ENCODE results near the gene SPATA17.
A peak's percentile ranks its signal among the peaks of the same experiment; 100 is the strongest.

SPATA17 gene

DNA sequence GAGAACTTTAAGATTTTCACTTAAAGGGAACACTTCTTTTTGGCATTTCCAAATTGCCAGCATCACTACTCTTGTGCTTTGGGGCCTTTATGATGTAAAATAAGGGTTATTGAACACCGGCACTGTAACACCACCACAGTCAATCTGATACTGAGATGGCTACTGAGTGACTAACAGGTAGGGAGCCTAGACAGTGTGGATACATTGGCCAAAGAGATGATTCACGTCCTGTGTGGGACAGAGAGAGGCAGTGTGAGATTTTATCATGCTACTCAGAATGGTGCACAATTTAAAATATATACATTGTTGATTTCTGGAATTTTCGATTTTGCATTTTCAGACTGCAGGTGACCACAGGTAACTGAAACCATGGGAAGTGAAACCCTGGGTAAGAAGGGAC is 261.6 kb downstream of the SPATA17 start:
- Histone ChIP-seq H4K8ac (ENCODE audit: low read length) (no peak overlapping the region), H2AFZ (ENCODE audit: low read depth, low read length) (no peak overlapping the region), H3K4me2 (ENCODE audit: low read length, poor library complexity, severe bottlenecking) (no peak overlapping the region), H3K4me1 (ENCODE audit: control insufficient read depth, insufficient read depth, low read depth, low read length) (no peaks in the 10 kb centered on the region), H3K27me3 (ENCODE audit: control insufficient read depth in 1 of 2, insufficient read depth in 1 of 2, low read length in 2 of 2) (no peaks in the 10 kb centered on the region), H3K9me3 (ENCODE audit: control insufficient read depth, low read length) (no peaks in the 10 kb centered on the region), H3K79me1 (replicated peaks; ENCODE audit: low read length, poor library complexity, severe bottlenecking) (no peaks in the 10 kb centered on the region), H3K23ac (ENCODE audit: low read length in 2 of 2) (no peak overlapping the region), H4K91ac (ENCODE audit: low read length) (no peak overlapping the region), H3K14ac (ENCODE audit: low read length in 2 of 2) (no peak overlapping the region), H3K9ac (ENCODE audit: low read length) (no peak overlapping the region), H3K4ac (ENCODE audit: low read depth in 1 of 2, low read length in 2 of 2) (no peak overlapping the region), H2AK5ac (ENCODE audit: low read length, severe bottlenecking) (no peak overlapping the region), H3K18ac (ENCODE audit: low read depth in 1 of 2, low read length in 2 of 2) (no peak overlapping the region), H2BK120ac (ENCODE audit: low read depth, low read length) (no peak overlapping the region), H2BK15ac (ENCODE audit: low read depth, poor library complexity, severe bottlenecking) (no peak overlapping the region), H3K27ac (ENCODE audit: low read length, poor library complexity, severe bottlenecking) (no peak overlapping the region), H2BK5ac (ENCODE audit: low read depth, low read length, poor library complexity, severe bottlenecking) (no peak overlapping the region), H3K4me3 (ENCODE audit: insufficient read depth in 1 of 2, low read depth in 1 of 2, low read length in 2 of 2) (no peak overlapping the region), H2BK12ac (ENCODE audit: low read length in 2 of 2) (no peak overlapping the region), H3K36me3 (ENCODE audit: control insufficient read depth in 1 of 2, insufficient read depth in 2 of 2, low read depth in 1 of 2, low read length in 2 of 2) (no peaks in the 10 kb centered on the region)
- WGBS, result 83% methylated on average over 3 of the region's 3 CpGs
- DNase-seq, result no peak

DNA sequence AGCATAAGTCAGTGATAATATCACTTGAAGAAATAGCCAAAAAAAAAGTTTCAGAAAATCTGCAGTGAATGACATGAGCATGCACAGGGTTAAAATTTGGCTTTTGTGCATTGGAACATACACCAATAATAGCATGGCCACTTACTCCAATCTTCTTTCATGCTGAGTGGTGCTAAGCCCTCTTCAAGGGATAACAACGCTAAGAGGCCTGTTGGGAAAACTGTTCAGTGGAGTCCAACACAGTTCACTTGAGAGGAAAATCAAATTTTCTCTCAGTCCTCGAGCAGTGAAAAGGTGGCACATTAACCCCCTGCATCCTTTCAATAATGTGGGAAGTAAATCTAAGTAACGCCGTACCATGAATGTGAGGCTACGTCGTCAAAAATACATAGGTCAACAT is 264.7 kb downstream of the SPATA17 start:
- no peak for DNase-seq
- H3K4me3 ChIP-seq (ENCODE audit: insufficient read depth in 1 of 2, low read depth in 1 of 2, low read length in 2 of 2), result no peak overlapping the region
- H3K4me1 ChIP-seq (ENCODE audit: control insufficient read depth, insufficient read depth, low read depth, low read length), result no peaks in the 10 kb centered on the region
- no peak overlapping the region for H3K9ac ChIP-seq (ENCODE audit: low read length)
- no peak overlapping the region for H4K8ac ChIP-seq (ENCODE audit: low read length)
- H2BK5ac ChIP-seq (ENCODE audit: low read depth, low read length, poor library complexity, severe bottlenecking), result no peak overlapping the region
- H3K79me1 ChIP-seq (replicated peaks; ENCODE audit: low read length, poor library complexity, severe bottlenecking), result no peaks in the 10 kb centered on the region
- no peak overlapping the region for H3K14ac ChIP-seq (ENCODE audit: low read length in 2 of 2)
- H3K27me3 ChIP-seq (ENCODE audit: control insufficient read depth in 1 of 2, insufficient read depth in 1 of 2, low read length in 2 of 2), result no peaks in the 10 kb centered on the region
- H3K18ac ChIP-seq (ENCODE audit: low read depth in 1 of 2, low read length in 2 of 2), result no peak overlapping the region
- no peak overlapping the region for H4K91ac ChIP-seq (ENCODE audit: low read length)
- no peaks in the 10 kb centered on the region for H3K9me3 ChIP-seq (ENCODE audit: control insufficient read depth, low read length)
- WGBS, result 73% methylated on average over 2 of the region's 6 CpGs
- H3K27ac ChIP-seq (ENCODE audit: low read length, poor library complexity, severe bottlenecking), result no peak overlapping the region
- no peak overlapping the region for H2BK12ac ChIP-seq (ENCODE audit: low read length in 2 of 2)
- H2BK120ac ChIP-seq (ENCODE audit: low read depth, low read length), result no peak overlapping the region
- no peak overlapping the region for H2AK5ac ChIP-seq (ENCODE audit: low read length, severe bottlenecking)
- no peak overlapping the region for H3K23ac ChIP-seq (ENCODE audit: low read length in 2 of 2)
- no peak overlapping the region for H3K4ac ChIP-seq (ENCODE audit: low read depth in 1 of 2, low read length in 2 of 2)
- no peak overlapping the region for H2BK15ac ChIP-seq (ENCODE audit: low read depth, poor library complexity, severe bottlenecking)
- no peak overlapping the region for H2AFZ ChIP-seq (ENCODE audit: low read depth, low read length)
- H3K36me3 ChIP-seq (ENCODE audit: control insufficient read depth in 1 of 2, insufficient read depth in 2 of 2, low read depth in 1 of 2, low read length in 2 of 2), result no peaks in the 10 kb centered on the region
- H3K4me2 ChIP-seq (ENCODE audit: low read length, poor library complexity, severe bottlenecking), result no peak overlapping the region

DNA sequence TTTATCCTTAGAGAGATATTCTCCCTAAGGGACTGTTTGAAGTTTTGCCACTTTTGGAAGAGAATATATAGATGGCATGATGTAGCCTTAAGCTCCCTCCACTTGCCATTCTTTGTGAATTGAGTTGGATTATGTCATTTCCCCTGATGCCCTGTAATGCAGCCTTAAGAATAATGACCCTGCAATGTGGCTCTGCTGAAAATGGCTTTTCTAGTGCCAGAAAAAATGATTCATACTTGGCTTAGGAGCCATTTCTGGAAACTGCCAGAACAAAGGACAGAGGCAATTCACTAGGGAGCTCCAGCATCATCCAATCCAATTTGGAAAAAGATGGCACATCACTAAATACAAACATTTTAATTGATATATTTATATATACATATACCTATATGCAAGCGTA is 265.3 kb downstream of the SPATA17 start:
- Histone ChIP-seq H4K8ac (ENCODE audit: low read length) (no peak overlapping the region), H2AFZ (ENCODE audit: low read depth, low read length) (no peak overlapping the region), H3K18ac (ENCODE audit: low read depth in 1 of 2, low read length in 2 of 2) (no peak overlapping the region), H3K9ac (ENCODE audit: low read length) (no peak overlapping the region), H3K23ac (ENCODE audit: low read length in 2 of 2) (no peak overlapping the region), H3K4me3 (ENCODE audit: insufficient read depth in 1 of 2, low read depth in 1 of 2, low read length in 2 of 2) (no peak overlapping the region), H3K27ac (ENCODE audit: low read length, poor library complexity, severe bottlenecking) (no peak overlapping the region), H3K9me3 (ENCODE audit: control insufficient read depth, low read length) (no peaks in the 10 kb centered on the region), H3K4me2 (ENCODE audit: low read length, poor library complexity, severe bottlenecking) (no peak overlapping the region), H2AK5ac (ENCODE audit: low read length, severe bottlenecking) (no peak overlapping the region), H2BK120ac (ENCODE audit: low read depth, low read length) (no peak overlapping the region), H2BK15ac (ENCODE audit: low read depth, poor library complexity, severe bottlenecking) (no peak overlapping the region), H3K14ac (ENCODE audit: low read length in 2 of 2) (no peak overlapping the region), H3K79me1 (replicated peaks; ENCODE audit: low read length, poor library complexity, severe bottlenecking) (no peaks in the 10 kb centered on the region), H3K27me3 (ENCODE audit: control insufficient read depth in 1 of 2, insufficient read depth in 1 of 2, low read length in 2 of 2) (no peaks in the 10 kb centered on the region), H2BK12ac (ENCODE audit: low read length in 2 of 2) (no peak overlapping the region), H3K4ac (ENCODE audit: low read depth in 1 of 2, low read length in 2 of 2) (no peak overlapping the region), H4K91ac (ENCODE audit: low read length) (no peak overlapping the region), H2BK5ac (ENCODE audit: low read depth, low read length, poor library complexity, severe bottlenecking) (no peak overlapping the region), H3K4me1 (ENCODE audit: control insufficient read depth, insufficient read depth, low read depth, low read length) (no peaks in the 10 kb centered on the region), H3K36me3 (ENCODE audit: control insufficient read depth in 1 of 2, insufficient read depth in 2 of 2, low read depth in 1 of 2, low read length in 2 of 2) (no peaks in the 10 kb centered on the region)
- no CpG with 5 or more reads among the region's 1 CpG for WGBS
- peak; percentile 4 for DNase-seq

DNA sequence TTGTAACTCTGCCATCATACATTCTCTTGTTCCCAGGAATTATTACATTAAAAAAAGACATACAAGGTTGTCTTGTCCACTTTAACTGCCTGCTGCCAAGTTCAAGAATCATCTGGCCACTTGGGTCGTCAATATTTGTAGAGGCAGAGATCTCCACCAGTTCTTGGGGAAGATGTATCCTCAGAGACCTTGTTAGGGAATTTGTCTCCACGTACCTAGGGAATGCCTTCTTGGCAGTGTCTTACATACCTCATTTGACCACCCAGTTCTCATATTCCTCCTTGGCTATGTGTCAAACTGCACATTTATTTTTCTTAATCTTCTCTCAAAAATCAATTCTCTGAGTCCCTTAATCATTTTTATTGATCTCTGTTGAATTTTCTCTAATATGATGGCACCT is 266.0 kb downstream of the SPATA17 start:
- Histone ChIP-seq H3K27ac (ENCODE audit: low read length, poor library complexity, severe bottlenecking) (no peak overlapping the region), H3K9me3 (ENCODE audit: control insufficient read depth, low read length) (no peaks in the 10 kb centered on the region), H3K4ac (ENCODE audit: low read depth in 1 of 2, low read length in 2 of 2) (no peak overlapping the region), H2BK12ac (ENCODE audit: low read length in 2 of 2) (no peak overlapping the region), H2AK5ac (ENCODE audit: low read length, severe bottlenecking) (no peak overlapping the region), H3K4me1 (ENCODE audit: control insufficient read depth, insufficient read depth, low read depth, low read length) (no peaks in the 10 kb centered on the region), H3K79me1 (replicated peaks; ENCODE audit: low read length, poor library complexity, severe bottlenecking) (no peaks in the 10 kb centered on the region), H3K4me2 (ENCODE audit: low read length, poor library complexity, severe bottlenecking) (no peak overlapping the region), H3K27me3 (ENCODE audit: control insufficient read depth in 1 of 2, insufficient read depth in 1 of 2, low read length in 2 of 2) (no peaks in the 10 kb centered on the region), H2BK120ac (ENCODE audit: low read depth, low read length) (no peak overlapping the region), H3K14ac (ENCODE audit: low read length in 2 of 2) (no peak overlapping the region), H4K91ac (ENCODE audit: low read length) (no peak overlapping the region), H2BK5ac (ENCODE audit: low read depth, low read length, poor library complexity, severe bottlenecking) (no peak overlapping the region), H2AFZ (ENCODE audit: low read depth, low read length) (no peak overlapping the region), H2BK15ac (ENCODE audit: low read depth, poor library complexity, severe bottlenecking) (no peak overlapping the region), H3K9ac (ENCODE audit: low read length) (no peak overlapping the region), H3K18ac (ENCODE audit: low read depth in 1 of 2, low read length in 2 of 2) (no peak overlapping the region), H3K36me3 (ENCODE audit: control insufficient read depth in 1 of 2, insufficient read depth in 2 of 2, low read depth in 1 of 2, low read length in 2 of 2) (no peaks in the 10 kb centered on the region), H3K4me3 (ENCODE audit: insufficient read depth in 1 of 2, low read depth in 1 of 2, low read length in 2 of 2) (no peak overlapping the region), H4K8ac (ENCODE audit: low read length) (no peak overlapping the region), H3K23ac (ENCODE audit: low read length in 2 of 2) (no peak overlapping the region)
- no peak for DNase-seq
- WGBS, result 87% methylated on average over 2 of the region's 2 CpGs
